GM04504 (cell line): ENCODE results near the gene EPN2.

Experiments
- DNase-seq: peaks from one replicate; pipeline ENCODE4 v3.0.0-alpha.2; 2012; ENCODE audit warnings: low read depth

Gene EPN2

GRCh38 chr17:19381741-19382444 is 144.7 kb downstream of the EPN2 start:
- DNase-seq = no peak

- DNase-seq = no peak
Measured at GRCh38 chr17:19382531-19383444, 145.6 kb downstream of the EPN2 start.

- DNase-seq = no peak
Measured at GRCh38 chr17:19383681-19384470, 146.7 kb downstream of the EPN2 start.

DNA sequence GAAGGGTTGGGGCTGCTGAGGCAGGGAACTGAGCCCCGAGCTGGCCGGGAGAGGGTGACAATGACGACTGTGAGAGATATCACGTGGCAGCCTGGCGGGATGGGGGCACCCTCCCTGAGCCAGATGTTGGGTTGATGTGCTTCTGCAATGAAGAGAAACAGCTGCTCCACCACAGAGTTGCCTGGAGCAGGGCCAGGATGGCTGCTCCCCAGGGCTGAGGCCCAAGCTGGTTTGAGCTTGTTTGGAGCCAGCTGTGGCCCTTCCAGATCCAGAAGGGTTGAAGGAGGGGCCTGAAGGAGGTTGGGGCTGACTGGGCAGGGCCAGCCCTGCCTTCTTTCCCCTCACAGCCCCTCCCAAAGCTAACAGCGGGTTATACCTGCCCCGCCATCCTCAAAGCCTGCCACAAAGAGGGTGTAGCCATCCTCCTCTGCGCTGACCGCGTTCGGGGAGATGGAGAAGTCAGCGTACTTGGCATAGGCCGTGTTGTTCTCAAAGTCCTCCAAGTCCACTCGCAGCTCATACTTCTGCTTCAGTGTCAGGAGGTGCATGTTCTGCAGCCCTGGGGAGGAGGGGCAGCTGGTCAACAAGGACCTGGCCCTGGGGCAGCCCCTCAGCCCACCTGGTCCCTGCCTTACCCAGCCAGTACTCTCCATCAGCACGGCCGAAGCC is 147.7 kb downstream of the EPN2 start:
- peak; percentile 88 for DNase-seq

- DNase-seq = no peak
Measured at GRCh38 chr17:19385521-19385983, 148.4 kb downstream of the EPN2 start.
